GM18870 (cell line): ENCODE data around the gene TRIM4.
"Not testable (repeated sequence)": the region's sequence is repeated elsewhere in the genome, so short reads cannot be mapped to it uniquely, and the experiment has no call there.

ENCODE experiments used
- ATAC-seq: cut with Tn5 transposase; IDR thresholded peaks from one replicate; pipeline ENCODE4 v1.9.1; 2021; ENCODE audit warnings: moderate library complexity; ENCODE audit not compliant: unreplicated experiment

The TRIM4 gene

DNA sequence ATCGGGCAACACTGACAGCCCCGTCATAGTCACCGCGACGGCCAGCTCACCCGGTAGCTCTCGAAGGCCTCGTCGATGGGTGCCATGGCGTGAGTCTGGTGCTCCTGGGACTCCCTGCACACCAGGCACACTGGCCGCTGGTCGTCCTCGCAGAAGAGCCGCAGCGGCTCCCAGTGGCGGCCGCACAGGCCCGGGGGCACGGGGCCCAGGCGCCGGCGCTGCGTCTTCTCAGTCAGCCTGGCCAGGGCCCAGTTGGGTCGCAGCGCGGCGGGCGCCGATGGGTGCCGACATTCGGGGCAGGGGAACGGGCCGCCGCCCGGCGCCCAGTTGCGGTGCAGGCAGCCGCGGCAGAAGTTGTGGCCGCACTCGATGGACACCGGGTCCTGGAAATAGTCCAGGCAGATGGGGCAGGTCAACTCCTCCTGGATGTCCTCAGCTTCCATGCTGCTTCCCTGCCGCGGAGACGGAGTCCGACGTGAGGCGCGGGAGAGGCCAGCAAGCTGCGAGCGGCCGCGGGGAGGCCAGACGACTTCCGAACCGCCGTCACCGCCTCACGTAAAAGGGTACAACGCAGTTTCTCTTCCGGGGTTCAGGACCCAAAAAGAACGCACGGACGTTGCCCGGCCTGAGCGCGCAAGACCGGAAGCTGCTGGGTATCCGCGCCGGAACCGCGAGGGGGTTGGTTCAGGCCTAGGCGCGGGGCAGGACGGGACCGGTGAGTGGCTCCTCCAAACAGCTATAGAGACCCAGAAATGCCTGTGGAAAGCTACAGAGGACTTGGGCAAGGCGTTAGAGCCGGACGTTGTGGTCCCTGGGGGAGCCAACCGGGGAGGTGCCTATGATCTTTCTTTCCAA, at the start of gene TRIM4:
TRIM4 (minus strand) TSS at position 572 of the 855 bp plus-strand sequence; CDS start at position 443, 129 bp downstream.
- ATAC-seq, result peak; percentile 69

DNA sequence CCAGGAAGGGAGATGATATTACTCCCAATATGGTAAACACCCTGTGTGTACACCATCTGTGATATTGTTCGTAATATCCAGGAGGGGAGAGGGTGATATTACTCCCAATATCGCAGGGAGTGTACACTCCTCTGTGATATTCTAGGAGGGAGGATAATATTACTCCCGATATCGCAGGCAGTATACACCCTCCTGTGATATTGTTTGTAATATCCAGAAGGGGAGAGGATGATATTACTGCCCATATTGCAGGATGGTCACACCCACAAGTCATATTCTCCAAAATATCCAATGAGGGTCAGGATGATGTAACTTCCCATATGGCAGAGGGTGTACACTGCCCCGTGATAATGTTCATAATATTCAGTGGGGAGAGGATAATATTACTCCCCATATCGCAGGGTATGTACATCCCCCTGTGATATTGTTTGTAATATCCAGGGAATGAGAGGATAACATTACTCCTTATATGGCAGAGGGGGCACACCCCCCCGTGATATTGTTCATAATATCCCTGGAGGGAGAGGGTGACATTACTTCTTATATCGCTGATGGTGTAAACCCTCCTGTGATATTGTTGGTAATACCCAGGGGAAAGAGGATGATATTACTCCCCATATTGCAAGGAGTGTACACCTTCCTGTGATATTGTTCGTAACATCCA, 39.4 kb upstream of the TRIM4 start:
- ATAC-seq, result no peak

DNA sequence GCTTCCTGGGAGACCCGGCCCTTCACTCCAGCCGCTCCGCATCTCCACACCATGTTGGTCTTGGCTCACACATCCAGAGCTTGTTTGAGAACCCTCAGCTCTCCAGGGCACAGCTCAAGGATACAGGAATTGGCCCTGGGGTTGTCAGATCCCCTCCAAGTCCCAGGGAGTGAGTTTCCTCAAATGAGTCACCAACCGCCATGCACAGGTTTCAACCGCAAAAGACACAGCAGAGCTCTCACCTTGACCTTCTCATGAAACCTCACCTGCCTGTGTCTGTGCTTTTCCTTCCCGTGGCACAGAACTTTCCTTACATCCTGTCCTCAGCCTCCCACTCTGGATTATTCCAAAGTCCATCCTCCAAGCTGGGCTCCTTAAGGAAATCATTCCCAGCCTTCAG, 35.9 kb upstream of the TRIM4 start:
- no peak for ATAC-seq

DNA sequence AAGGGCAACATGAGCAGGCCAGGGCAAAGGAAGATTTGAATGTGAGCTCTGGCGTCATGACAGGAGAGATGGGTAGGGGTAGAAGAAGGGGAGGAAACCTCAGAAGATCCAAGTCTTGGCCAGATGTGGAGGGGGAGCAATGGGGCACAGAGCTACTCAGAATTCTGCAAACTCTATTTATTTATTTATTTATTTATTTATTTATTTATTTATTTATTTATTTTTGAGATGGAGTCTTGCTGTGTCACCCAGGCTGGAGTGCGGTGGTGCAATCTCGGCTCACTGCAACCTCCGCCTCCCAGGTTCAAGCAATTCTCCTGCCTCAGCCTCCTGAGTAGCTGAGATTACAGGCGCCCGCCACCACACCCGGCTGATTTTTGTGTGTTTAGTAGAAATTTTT, 35.3 kb upstream of the TRIM4 start:
- ATAC-seq, result not testable (repeated sequence)

DNA sequence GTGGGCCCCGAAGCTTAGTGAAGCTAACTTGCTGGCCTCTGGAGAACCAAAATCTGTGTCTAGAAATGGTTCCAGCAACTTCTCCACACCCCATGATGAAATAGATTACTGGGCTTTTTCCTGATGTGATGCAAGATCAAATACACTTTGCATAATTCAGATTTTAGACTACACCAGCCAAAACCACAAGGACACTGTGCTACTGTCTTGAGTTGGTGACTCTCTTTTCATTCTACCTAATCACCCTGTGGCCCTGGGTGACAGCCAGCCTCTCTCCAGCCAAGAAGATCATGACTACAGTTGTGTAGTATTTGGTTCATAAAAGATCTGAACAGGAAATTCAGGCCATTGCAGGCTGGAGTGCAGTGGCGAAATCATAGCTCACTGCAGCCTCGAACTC, 34.3 kb upstream of the TRIM4 start:
- ATAC-seq, result no peak

- ATAC-seq, result not testable (repeated sequence)
Observed at GRCh38 chr7:99952649-99953048, 33.3 kb upstream of the TRIM4 start.

- not testable (repeated sequence) for ATAC-seq
Observed at GRCh38 chr7:99950819-99951218, 31.5 kb upstream of the TRIM4 start.

DNA sequence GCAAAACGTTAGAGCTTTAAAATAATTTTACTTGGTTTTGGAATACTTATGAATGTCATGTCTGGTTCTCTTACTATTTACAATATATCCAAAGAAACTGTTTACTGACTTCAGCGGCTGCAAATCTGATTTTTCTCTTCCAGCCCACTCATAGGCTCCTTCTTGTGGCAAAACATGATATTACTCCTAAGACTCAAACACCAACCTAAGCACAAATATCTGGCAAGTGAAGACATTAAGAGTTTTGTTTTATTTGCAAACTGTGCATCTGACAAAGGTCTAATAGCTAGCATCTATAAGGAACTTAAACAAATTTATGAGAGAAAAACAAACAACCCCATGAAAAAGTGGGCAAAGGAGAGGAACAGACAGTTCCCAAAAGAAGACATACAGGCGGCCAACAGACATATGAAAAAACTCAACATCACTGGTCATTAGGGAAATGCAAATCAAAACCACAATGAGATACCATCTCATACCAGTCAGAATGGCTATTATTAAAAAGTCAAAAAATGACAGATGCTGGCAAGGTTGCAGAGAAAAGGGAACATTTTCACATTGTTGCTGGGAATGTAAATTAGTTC, 30.4 kb upstream of the TRIM4 start:
- no peak for ATAC-seq

GRCh38 chr7:99947608-99948007, 28.3 kb upstream of the TRIM4 start:
- ATAC-seq, result no peak

- ATAC-seq, result no peak
Observed at GRCh38 chr7:99944497-99945070, 25.3 kb upstream of the TRIM4 start.

DNA sequence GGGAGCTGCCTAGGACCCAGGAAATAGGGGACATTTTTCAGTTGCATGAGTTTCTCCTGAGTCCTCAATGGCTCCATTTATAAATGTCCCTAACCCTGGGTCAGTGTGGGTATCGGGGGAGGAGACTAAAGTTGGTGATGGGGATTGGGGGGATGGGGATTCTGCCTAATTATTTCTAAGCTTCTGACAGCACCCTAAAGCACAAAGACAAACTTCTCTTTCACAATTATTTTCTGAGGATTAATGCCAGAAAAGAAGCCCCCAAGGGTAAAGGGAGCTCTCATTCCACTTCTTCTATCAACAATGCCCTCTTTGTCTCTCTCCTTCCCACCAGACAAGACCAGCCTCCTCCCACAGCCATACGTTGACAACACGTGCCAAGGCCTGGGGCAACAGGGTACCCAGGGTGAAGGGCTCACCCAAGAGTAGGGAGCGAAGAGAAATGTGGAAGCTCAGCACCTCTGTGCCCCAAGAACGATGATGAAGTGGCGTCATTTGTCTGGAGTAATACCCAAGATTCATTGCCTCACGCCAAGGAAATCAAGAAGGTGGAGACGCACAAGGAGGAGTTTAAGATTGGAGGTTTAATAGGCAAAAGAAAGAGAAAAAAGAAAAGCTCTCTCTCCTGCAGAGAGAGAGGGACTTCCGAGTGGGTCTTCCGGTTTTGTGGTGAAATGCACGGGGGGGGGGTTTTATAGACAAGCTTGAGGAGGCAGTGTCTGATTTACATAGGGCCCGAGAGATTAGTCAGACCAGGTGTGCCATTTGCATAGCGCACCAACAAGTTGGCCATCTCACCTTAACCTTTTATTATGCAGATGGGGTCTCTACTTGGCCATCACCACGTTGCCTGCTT, 24.5 kb upstream of the TRIM4 start:
- no peak for ATAC-seq

DNA sequence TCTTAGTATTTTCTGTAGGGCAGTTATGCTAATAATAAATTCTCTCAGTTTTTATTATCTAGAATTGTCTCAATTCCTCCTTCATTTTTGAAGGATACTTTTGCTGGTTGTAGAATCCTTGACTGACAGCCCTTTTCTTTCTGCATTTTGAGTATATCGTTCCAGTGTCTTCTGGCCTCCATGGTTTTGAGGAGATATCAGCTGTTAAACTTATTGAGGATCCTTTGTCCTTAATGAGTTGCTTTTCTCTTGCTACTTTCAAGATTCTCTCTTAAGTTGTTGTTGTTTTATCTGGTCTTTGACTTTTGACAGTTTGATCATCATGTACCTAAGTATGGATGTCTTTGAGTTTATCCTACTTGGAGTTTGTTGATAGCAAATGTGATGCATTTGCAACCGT, 19.0 kb upstream of the TRIM4 start:
- no peak for ATAC-seq

DNA sequence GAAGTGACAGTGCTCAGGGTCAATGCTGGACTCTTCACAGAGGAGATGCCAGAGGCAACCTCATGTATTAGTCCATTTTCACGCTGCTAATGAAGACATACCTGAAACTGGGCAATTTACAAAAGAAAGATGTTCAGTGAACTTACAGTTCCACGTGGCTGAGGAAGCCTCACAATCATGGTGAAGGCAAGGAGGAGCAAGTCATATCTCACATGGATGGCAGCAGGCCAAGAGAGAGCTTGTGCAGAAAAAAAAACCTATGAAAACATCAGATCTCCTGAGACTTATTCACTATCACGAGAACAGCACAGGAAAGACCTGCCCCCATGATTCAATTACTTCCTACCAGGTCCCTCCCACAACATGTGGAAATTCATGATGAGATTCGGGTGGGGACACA, 15.7 kb upstream of the TRIM4 start:
- ATAC-seq, result not testable (repeated sequence)

DNA sequence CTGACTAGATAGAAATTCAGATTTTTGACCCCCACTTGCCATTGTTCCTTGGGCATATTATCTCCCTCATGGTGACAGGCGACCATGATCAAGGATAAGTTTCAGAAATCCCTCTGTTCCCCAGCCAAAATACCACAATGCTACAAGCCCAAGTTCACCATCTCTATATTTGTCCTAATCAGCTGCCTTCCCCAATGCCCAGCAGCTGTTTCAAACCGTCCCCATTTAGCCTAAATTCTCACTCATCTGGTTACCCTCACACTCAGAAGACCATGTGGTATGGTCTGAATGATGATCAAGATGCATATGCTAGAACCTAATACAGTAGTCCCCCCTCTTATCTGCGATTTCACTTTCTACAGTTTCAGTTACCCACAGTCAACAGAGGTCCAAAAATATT, 11.0 kb upstream of the TRIM4 start:
- no peak for ATAC-seq

DNA sequence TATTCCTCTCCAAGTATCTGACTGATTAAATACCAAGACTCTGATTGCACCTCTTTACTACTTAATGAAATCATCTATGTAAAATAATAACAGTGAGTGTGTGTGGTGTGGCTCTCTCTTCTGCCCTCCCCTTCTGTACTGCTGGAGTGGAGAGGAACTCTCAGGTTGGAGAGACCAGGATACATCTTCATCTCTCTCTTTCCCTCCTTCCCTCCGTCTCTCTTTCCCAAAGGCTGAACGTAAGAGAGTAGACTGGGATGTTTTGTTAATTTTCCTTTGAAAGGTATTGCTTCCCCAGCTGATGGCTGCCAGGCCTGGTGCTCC, 10.4 kb upstream of the TRIM4 start:
- ATAC-seq, result no peak

DNA sequence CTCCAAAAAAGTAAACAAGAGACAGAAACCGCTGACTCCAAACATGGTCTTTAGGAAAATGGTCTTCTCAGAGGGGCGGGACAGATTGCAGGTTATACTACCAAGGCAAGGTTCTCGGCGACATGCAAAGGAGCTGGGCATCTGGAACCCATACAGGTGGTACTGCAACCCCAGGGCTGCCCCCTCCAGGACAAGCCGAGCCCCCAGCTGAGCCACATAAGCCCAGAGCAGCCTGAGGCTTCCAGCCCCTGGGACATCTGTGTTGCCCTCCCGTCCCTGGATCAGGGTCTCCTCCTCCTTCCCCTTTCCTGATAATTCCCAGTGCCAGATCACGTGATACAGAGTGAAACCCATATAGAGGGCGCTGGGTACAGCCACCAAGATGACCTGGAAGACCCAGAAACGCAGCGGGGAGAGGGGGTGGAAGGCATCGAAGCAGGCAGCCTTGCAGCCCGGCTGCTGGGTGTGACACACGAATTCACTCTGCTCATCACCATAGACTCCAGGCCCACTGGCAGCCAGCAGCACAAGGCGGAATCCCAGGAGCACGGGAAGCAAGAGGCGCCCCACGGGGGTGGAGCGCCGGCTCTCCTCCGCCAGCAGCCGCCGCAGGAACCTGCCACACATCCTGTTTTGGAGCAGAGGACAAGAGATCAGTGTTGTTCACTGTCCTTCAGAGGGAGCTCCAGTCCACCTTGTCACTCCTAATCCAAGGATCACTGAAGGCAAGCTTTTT, 9.8 kb upstream of the TRIM4 start, which contains the start of gene GJC3:
GJC3 (minus strand) TSS at position 627 of the 736 bp plus-strand sequence; CDS start at position 627, 0 bp downstream.
- no peak for ATAC-seq

DNA sequence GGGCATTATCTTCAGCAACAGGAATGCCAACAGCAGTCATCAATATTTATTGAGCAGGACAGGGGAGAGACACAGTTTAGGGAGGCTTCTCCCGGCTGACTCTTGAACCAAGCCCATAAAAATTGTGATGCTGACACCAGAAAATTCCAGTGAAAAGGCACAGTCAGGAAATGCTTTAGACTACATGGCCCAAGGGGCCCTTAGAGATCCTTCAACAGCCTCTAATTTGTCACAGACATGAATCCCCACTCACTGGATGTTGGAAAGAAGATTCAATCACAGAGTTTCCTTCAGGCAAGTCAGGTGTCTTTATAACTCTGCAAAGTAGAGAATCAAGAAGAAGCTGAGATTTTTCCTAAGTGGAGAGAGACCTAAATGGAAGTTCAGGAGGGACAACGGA, 8.9 kb upstream of the TRIM4 start:
- ATAC-seq, result no peak

DNA sequence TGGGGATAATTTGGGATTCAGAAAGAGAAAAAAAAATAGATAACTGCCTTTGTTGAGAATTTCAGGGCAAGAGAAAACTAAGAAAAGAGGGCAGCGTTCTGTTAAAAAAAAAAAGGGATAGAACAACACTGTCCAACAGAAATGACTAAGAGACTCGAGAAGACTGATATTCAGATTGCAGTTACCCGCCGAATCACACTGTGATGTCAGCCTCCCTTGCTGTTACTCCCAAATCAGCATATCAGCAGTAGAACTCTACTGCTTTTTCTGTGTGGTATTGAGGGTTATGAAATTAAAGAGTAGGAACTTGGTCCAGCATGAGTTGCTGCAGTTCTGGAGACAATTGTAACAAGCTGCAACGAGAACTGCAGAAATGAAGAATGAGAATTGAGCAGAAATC, 8.2 kb upstream of the TRIM4 start:
- no peak for ATAC-seq

DNA sequence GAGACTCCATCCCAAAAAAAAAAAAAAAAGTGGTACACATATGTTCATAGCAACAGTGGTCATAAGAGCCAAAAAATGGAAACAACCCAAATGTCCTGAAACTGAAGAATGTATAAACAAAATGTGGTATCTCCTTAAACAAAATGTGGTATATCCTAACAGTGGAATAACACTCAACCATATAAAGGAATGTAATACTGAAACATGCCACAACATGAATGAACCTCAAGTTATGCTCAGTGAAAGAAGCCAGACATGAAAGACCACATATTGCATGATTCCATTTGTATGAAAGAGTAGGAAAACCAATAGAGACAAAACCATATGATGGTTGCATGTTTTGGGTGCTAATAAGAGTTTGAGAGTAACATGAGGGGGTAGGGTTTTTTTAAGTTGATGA, 7.0 kb upstream of the TRIM4 start:
- no peak for ATAC-seq

DNA sequence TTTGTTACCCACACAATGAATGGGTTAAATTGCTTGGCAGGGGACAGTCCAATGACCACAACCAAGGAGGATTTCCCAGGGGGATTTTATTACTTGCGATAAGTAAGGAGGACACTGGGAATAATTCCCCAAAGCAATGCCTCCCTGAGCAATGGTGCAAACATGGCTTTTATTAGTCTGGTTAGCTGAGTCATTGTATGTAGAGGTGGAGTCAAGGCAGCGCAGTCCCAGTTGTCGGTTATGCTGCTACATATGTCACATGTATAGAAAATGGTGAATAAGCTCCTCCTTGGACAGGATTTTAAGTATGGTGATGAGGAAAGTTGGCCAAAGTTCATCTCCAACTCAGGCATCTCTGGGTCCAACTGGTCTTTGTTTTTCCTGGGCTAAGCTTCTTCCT, 3.9 kb upstream of the TRIM4 start:
- ATAC-seq, result no peak
